ENCODE results near the gene CSNK1G2.

GRCh38 chr19:1908364-1908678 is 32.7 kb upstream of the CSNK1G2 start:
- TF ChIP-seq, protein P1, sequence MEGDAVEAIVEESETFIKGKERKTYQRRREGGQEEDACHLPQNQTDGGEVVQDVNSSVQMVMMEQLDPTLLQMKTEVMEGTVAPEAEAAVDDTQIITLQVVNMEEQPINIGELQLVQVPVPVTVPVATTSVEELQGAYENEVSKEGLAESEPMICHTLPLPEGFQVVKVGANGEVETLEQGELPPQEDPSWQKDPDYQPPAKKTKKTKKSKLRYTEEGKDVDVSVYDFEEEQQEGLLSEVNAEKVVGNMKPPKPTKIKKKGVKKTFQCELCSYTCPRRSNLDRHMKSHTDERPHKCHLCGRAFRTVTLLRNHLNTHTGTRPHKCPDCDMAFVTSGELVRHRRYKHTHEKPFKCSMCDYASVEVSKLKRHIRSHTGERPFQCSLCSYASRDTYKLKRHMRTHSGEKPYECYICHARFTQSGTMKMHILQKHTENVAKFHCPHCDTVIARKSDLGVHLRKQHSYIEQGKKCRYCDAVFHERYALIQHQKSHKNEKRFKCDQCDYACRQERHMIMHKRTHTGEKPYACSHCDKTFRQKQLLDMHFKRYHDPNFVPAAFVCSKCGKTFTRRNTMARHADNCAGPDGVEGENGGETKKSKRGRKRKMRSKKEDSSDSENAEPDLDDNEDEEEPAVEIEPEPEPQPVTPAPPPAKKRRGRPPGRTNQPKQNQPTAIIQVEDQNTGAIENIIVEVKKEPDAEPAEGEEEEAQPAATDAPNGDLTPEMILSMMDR (conservative IDR thresholded peaks at IDR 0.05; ENCODE audit: low read depth in 2 of 2), result no peak
- TF ChIP-seq REST (IDR thresholded peaks at IDR 0.05; ENCODE audit: unreplicated experiment), result no peak
- no peak for TF ChIP-seq EZH2 (IDR thresholded peaks at IDR 0.05; ENCODE audit: low read depth, unreplicated experiment)
- TF ChIP-seq EZH2phosphoT487 (IDR thresholded peaks at IDR 0.05; ENCODE audit: unreplicated experiment), result no peak

Measured in GM23338 (cell line).